HL-60/S4 treated with phorbol 12-myristate 13-acetate at 8.2 ng/mL for 4 days and 3 days (cell line): ENCODE data around the gene BRAT1.

Experiments used
- in situ Hi-C: fragments of 300-500 bp; cut with MboI; formaldehyde crosslinking; loops from 2 replicates; pipeline ENCODE4 v1.15.0; 2022; ENCODE audit warnings: low sequenced_read_pairs

Gene BRAT1

GRCh38 chr7:2500701-2501100 is 54.6 kb downstream of the BRAT1 start:
- in situ Hi-C loops: no loop called here

GRCh38 chr7:2499719-2500430 is 55.4 kb downstream of the BRAT1 start:
- in situ Hi-C loops: no loop called here

- in situ Hi-C loops: no loop called here
These were observed 56.1 kb downstream of the BRAT1 start for GRCh38 chr7:2499181-2499580.

- in situ Hi-C loops: no loop called here
These were observed 56.6 kb downstream of the BRAT1 start for GRCh38 chr7:2498708-2499107.

- in situ Hi-C loops: no loop called here
These were observed 57.6 kb downstream of the BRAT1 start for GRCh38 chr7:2497500-2498336.

GRCh38 chr7:2497065-2497464 is 58.3 kb downstream of the BRAT1 start:
- in situ Hi-C loops: no loop called here

GRCh38 chr7:2496375-2496774 is 58.9 kb downstream of the BRAT1 start:
- in situ Hi-C loops: no loop called here

GRCh38 chr7:2495418-2496299 is 59.7 kb downstream of the BRAT1 start:
- in situ Hi-C loops: no loop called here

GRCh38 chr7:2494191-2495130 is 60.9 kb downstream of the BRAT1 start:
- in situ Hi-C loops: no loop called here

GRCh38 chr7:2493205-2494164 is 61.8 kb downstream of the BRAT1 start:
- in situ Hi-C loops: no loop called here

GRCh38 chr7:2492038-2492437 is 63.3 kb downstream of the BRAT1 start:
- in situ Hi-C loops: no loop called here

GRCh38 chr7:2490181-2490651 is 65.1 kb downstream of the BRAT1 start:
- in situ Hi-C loops: no loop called here

- in situ Hi-C loops: no loop called here
These were observed 66.6 kb downstream of the BRAT1 start for GRCh38 chr7:2488681-2489080.

GRCh38 chr7:2488272-2488645 is 67.1 kb downstream of the BRAT1 start:
- in situ Hi-C loops: no loop called here
